A549 (cell line): ENCODE measurements around the gene CDKN1B.

Experiments
- CEBPB ChIP-seq, 2 experiments: fragments of >200 bp in 1 of 2; sonication (Bioruptor Twin) in 1 of 2; formaldehyde crosslinking in 1 of 2; IDR thresholded peaks; 2 replicates each; pipeline ENCODE4 v1.6.1; 2012 to 2016
- PHF8 ChIP-seq: fragments of 200-600 bp; sonication (generic); IDR thresholded peaks from 2 replicates; pipeline ENCODE4 v1.6.1; 2016; ENCODE audit warnings: low read depth, mild to moderate bottlenecking, antibody characterized with exemption, moderate library complexity, borderline replicate concordance
- POLR2A ChIP-seq: IDR thresholded peaks from 2 replicates; pipeline ENCODE4 v1.6.1; 2012; ENCODE audit warnings: mild to moderate bottlenecking, low read length
- REST ChIP-seq: fragments of 200-600 bp; sonication (generic); IDR thresholded peaks from 2 replicates; pipeline ENCODE4 v1.6.1; 2016; ENCODE audit warnings: antibody characterized with exemption, mild to moderate bottlenecking, moderate library complexity
- TF ChIP-seq, protein P1 (sequence below): fragments of >200 bp; sonication (Bioruptor Twin); formaldehyde crosslinking; IDR thresholded peaks from 3 replicates; pipeline ENCODE4 v1.5.1; 2016

GRCh38 chr12:12741660-12742059, 24.5 kb downstream of the CDKN1B start:
- TF ChIP-seq, protein P1, sequence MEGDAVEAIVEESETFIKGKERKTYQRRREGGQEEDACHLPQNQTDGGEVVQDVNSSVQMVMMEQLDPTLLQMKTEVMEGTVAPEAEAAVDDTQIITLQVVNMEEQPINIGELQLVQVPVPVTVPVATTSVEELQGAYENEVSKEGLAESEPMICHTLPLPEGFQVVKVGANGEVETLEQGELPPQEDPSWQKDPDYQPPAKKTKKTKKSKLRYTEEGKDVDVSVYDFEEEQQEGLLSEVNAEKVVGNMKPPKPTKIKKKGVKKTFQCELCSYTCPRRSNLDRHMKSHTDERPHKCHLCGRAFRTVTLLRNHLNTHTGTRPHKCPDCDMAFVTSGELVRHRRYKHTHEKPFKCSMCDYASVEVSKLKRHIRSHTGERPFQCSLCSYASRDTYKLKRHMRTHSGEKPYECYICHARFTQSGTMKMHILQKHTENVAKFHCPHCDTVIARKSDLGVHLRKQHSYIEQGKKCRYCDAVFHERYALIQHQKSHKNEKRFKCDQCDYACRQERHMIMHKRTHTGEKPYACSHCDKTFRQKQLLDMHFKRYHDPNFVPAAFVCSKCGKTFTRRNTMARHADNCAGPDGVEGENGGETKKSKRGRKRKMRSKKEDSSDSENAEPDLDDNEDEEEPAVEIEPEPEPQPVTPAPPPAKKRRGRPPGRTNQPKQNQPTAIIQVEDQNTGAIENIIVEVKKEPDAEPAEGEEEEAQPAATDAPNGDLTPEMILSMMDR = no peak
- TF ChIP-seq POLR2A (no peak), CEBPB (IDR thresholded peaks at IDR 0.05) (no peak), REST (no peak), PHF8 (no peak)
